Measurements from ENCODE around the gene NDUFA7.
"Not testable (repeated sequence)": the region's sequence is repeated elsewhere in the genome, so short reads cannot be mapped to it uniquely, and the experiment has no call there.

Gene NDUFA7

DNA sequence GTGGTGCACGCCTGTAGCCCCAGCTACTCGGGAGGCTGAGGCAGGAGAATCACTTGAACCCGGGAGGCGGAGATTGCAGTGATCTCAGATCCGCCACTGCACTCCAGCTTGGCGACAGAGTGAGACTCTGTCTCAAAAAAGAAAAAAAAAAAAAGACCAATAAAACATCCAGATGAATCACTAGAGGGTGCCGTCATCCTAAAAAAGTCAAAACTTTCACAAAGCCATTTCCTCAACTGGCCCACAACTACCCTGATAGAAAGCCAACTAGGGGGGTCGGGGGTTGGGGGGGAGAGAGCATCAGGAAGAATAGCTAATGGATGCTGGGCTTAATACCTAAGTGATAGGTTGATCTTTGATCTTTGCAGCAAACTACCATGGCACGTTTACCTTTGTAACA is 2.3 kb downstream of the NDUFA7 start:
- peak; percentile 23 for DNase-seq

DNA sequence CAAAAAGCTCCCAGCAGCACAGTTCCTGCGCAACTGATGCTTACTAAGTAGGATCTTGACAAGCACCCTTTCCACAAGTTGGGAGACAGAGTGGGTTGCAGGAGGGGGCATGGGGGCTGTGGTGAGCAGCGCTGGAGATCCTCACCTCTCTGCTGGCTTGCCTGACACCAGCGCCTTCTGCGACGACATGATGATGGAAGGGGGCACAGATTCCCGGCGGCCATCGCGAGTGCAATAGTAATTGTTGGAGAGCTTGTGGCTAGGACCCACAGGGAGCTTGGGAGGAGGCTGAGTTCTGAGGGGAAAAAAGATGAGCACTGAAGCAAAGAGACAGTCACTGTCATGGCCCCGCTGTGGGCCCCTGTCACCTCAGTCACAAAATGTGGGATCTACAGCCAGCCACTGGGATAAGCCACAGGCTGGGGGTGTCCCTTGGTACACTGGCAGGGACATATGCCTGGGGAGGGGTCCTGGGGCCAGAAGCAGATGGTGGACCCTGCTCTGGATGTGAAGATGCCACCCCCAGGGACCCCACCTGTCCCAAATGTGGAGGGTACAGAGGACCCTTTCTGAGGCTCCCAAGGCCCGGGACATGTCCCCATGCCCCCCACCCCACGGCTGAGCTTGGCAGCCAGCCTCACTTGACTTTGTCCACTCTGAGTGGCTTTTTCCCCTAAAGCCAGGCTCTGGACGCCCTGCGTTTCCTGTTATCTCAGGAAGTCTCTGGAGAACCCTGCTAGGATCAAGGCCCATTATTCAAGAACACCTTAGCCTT is 4.6 kb downstream of the NDUFA7 start:
- no peak for DNase-seq

DNA sequence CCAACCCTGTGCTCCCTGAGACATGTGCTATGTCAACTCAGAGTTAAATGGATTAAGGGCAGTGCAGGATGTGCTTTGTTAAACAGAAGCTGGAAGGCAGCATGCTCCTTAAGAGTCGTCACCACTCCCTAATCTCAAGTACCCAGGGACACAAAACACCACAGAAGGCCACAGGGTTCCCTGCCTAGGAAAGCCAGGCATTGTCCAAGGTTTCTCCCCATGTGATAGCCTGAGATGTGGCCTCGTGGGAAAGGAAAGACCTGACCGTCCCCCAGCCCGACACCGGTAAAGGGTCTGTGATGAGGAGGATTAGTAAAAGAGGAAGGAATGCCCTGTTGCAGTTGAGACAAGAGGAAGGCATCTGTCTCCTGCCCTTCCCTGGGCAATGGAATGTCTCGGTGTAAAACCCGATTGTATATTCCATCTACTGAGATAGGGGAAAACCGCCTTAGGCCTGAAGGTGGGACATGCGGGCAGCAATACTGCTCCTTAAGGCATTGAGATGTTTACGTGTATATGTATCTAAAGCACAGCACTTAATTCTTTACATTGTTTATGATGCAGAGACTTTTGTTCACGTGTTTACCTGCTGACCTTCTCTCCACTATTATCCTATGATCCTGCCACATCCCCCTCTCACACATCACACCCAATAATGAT is 6.1 kb downstream of the NDUFA7 start:
- DNase-seq: not testable (repeated sequence)

DNA sequence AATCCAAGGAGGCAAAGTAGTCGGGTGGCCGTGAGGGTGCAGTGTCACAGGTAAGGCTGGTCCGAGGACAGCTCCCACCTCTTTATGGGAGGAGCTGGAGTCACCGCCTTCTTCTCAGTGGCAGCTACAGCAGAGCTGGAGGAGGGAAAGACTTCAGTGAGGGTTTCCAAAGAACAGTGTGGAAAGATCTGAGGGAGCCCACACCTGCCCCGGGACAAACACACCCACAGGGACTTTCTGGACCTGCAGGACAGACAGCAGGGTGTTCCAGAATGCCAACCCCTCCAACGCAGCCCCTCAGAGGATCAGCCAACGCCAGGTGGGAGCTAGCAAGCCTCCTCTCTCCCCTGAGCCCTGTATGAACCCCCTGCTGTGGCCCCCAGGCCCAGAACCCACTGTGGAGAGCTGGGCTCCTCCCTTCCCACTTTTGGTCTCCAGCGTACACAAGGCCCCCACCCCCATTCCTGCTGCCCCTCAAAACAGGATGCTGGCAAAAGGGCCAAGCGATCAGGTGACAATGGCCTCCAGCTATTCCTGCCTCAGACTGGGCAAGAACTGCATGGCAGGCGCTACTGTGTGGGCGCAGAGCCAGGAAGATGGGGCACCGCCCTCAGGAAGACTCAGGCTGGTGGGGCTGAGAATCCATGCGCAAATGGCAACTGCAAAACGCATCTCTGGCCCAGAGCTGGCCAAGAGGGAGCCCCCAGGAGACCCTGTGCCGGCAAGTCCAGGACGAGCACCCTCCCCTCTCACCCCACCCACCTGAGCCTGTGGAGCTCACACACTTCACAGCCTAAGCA is 9.5 kb downstream of the NDUFA7 start:
- no peak for DNase-seq

DNA sequence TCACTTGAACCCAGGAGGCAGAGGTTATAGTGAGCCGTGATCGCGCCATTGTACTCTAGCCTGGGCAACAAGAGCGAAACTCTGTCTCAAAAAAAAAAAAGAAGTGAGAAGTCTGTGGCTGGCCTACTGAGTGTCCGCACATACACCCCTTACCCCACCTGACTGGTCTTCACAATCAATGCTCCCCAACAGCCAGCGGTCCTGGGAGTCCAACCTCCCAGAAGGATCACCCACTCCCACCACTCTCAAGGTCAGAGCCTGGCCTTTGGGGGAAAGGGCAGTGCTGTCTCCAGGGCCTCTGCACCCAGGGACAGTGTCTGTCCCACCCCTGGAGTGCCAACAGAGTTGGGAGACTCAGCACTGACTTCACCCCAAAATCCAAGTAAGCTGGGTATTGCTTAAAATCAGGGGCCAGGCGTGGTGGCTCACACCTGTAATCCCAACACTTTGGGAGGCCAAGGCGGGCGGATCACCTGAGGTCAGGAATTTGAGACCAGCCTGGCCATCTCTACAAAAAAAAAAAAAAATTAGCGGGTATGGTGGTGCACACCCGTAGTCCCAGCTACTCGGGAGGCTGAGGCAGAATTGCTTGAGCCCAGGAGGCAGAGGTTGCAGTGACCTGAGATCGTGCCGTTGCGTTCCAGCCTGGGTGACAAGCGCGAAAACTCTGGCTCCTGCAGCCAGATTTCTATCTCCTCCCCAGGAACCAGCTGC is 10.7 kb downstream of the NDUFA7 start:
- no peak for DNase-seq

DNA sequence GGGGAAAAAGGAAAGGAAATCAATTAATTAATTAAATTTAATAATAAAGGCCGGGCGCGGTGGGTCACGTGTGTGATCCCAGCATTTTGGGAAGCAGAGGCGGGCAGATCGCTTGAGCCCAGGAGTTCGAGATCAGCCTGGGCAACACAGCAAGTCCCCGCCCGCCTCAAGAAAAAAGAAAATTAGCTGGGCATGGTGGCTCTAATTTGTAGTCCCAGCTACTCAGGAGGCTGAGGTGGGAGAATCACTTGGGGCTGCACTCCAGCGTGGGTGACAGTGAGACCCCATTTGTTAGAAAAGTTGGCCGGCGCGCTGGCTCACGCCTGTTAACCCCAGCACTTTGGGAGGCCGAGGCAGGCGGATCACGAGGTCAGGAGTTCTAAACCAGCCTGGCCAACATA is 12.3 kb downstream of the NDUFA7 start:
- no peak for DNase-seq

DNA sequence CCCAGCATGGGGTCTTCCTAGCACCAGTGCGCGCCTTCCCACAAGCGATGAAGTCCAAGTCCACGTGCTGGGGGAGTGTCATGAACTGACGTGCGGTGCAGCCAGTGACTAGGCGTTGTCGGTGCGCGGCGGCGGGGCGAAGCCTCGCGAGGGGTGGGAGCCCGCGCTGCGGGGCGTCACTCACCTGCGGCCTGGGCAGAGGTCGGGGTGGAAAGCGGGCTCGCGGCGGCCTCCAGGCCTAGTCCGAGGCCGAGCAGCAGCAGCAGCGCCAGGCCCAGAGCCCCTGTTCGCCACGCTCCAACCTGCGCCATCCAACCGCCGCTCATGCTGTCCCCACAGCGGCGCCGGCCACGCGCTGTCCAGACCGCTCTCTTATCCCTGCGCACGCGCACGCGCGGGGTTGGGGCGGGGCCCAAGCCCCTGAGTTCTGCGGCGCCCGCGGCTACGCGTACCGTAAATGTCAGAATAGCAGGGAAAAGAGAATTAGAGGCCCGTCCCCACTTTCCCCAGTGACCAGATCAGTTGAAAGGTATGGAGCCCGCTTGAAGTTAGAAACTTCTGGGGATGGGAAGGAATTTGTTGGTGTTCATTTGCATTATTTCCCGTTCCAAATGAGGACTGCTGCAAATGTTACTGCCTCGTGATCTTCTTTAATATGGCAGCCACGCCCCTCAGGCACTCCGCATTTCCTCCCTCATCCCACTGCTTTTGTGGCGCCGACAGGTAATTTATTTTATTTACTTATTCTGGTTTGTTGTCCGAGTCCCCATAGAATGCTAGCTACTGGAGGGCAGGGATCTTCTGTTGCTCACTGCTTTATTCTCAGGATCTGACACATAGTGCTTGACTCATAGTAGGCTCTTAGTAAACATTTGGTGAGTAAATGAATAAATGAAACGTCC is 13.0 kb downstream of the NDUFA7 start, which contains the start of gene CD320:
TSS of gene CD320 (minus strand) at position 394 of the 902 bp plus-strand sequence. CDS start at position 326, 68 bp downstream.
- peak; percentile 89 for DNase-seq

DNA sequence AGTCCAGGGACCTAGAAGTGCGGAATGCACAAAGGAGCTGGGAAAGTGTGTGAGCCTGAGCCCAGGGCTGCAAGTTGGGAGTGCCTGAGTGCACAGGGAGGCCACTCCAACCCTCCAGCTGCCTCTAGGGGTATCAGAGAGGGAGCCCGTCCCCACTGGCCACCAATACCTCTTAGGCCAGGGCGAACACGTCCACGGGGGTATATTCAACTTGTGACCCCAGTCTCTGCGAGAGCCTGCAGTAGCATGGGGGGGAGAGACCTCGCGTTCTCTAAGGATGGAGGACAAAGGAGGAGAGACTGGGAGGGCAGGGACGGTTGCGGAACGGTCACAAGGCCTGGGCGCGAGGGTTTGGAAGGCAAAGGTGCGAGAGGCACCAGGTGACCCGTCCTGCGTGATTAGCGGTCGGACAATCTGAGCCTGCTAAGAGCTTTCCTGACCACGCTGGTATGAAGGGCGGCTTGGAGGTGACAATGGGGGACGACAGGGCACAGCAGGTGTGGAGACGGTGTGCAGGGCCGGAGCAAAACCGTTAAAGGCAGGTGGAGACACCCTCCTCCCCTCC is 13.7 kb downstream of the NDUFA7 start:
- DNase-seq: no peak

DNA sequence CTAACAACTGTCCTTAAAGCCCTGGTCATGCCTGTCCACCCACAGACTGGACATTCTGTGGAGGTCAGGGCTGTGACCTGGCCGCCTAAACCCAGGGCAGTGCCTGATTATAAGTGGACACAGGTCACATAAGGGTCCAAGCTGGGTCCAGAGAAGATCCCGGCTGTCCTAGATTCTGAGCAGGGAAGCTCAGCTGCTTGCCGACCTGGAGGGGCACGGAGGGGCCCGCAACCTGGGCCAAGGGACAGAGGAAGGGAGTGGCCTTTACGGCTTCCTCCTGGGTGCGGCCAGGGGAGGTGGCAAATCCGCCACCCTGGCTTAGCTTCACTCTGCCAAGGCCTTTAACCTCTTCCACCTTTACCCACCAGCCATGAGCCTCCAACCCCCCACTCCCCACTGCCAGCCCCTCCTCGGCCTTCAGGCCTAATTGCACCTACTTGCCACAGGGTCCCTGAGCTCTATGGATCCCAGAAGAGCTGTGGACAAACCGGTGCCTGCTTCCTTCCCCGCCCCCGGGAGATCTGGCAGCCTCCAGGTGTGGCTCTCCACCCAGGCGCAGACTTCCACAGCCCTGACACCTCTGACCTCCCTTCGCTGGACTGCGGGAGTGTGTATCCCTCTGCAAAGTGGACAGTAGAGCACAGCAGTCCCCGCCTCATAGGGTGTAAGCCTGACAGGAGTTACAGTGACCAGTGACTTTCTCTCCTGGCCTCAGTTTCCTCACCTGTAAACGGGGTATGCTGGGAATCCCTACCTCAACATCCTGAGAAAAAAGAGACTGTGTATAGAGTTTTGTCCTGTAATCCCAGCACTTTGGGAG is 14.7 kb downstream of the NDUFA7 start:
- DNase-seq: no peak

DNA sequence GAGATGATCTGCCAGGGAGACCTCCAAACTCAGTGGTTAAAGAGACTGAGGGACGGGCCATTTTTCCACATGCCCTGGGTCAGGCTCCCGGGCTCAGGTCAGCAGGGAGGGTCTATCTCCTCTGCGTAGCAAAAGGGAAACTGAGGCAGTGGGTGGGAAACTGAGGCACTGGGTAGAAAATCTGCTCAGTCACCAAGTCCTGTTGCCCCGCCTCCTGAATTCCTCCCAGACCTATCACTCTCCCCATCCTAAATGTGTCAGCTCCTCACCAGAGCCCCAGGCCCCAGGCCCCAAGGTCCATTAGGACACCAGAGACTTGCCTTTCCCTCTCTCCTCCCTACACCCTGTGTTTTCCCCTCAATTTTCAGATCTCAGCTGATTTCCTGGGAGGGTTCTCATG is 15.4 kb downstream of the NDUFA7 start:
- DNase-seq: no peak

DNA sequence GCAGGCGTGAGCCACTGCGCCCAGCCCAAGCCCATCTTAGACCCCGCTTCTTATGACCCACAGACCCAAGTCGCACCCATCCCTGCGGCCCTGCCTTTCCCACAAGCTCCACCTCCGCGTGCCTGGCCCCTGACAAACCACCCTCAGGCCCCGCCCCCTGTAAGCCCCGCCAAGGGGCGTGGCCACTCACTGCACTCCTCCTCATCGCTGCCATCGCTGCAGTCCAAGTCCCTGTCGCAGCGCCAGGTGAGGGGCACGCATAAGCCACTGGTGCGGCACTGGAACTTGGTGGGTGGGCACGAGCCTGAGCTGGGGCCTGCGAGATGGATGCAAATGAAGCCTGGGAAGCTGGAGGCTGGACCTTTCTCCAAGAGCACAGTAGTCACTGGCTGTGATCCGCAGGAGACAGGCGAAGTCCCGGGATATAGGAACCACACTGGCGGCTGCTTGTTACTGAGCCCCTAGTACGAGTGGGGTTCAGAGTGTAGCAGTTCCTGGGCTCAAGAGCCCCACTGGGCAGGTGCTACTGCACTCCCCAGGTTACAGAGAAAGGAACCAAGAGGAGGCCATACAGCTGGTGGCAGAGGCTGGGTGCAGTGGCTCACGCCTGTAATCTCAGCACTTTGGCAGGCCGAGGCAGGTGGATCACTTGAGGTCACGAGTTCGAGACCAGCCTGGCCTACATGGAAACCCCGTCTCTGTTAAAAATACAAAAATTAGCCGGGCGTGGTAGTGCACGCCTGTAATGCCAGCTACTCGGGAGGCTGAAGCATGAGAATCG is 16.1 kb downstream of the NDUFA7 start:
- DNase-seq: no peak

DNA sequence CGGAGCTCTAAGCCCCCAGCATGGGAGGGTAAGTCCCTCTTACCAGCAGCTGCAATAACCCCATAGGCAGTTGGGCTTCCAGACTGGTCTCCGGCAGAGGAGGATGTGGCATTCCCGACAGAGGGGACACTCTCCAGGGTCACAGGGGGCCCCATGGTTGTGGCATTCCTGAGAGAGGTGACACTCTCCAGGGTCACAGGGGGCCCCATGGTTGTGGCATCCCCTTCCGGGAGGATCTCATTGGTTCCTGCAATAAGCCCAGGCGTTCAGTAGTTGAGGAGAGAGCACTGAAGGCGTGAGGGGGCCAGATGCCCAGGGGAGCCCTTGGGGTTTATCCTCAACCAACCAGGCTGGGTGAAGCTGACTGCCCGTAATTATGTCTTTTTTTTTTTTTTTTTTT is 18.4 kb downstream of the NDUFA7 start:
- no peak for DNase-seq

DNA sequence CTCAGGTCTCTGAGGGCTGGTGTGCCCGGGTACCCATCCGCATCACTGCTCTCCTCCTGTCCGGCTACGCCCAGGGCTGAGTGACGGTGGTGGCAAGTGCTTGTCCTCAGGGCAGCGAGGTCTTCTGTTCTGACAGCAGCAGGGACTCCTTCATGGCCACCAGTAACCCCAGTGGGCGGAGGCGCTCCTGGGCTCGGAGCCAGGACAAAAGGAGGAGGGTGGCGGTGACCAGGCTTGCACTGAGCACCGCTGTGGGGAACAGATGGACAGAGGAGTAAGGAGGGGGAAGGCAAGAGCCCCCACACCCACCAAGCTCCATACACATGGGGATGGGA is 18.9 kb downstream of the NDUFA7 start:
- DNase-seq: no peak

DNA sequence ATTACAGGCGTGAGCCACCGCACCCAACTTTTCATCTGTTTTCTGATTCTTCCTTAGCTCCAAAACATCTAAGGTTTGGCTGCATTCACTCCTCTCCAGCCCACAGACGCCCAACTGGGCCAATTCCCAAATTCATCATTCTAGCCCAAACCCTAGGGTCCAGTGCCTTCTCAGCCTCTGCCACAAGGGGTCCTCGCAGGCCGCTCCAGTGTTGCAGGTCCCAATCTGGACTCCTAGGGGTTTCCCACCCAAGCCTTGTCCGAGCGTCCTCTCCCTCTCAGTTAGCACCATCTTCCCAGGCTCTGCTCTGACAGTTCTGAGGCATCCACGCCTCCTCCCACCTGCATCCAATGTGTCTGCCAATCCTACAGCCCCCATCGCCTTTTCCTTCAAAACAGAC is 29.8 kb downstream of the NDUFA7 start:
- not testable (repeated sequence) for DNase-seq

DNA sequence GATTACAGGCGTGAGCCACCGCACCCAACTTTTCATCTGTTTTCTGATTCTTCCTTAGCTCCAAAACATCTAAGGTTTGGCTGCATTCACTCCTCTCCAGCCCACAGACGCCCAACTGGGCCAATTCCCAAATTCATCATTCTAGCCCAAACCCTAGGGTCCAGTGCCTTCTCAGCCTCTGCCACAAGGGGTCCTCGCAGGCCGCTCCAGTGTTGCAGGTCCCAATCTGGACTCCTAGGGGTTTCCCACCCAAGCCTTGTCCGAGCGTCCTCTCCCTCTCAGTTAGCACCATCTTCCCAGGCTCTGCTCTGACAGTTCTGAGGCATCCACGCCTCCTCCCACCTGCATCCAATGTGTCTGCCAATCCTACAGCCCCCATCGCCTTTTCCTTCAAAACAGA is 44.7 kb downstream of the NDUFA7 start:
- DNase-seq: not testable (repeated sequence)

DNA sequence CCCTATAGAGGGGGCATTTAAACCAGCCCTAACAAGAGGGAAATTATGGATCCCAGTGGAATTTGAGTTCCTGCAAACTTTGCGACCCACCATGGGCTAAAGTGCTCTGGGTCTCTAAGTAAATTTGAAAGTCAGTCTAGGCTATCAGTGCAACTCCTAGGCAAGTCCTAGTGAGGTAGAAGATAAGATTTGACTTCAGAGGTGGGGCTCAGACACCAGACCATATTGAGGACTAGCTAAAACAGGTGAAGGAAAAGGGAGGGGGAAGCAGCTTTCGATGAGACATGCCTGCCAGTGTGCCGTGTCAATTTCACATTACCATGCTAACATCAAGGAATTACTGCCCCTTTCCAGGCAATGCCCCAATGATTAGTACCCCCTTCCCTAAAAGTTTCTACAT is 51.5 kb downstream of the NDUFA7 start:
- DNase-seq: no peak

DNA sequence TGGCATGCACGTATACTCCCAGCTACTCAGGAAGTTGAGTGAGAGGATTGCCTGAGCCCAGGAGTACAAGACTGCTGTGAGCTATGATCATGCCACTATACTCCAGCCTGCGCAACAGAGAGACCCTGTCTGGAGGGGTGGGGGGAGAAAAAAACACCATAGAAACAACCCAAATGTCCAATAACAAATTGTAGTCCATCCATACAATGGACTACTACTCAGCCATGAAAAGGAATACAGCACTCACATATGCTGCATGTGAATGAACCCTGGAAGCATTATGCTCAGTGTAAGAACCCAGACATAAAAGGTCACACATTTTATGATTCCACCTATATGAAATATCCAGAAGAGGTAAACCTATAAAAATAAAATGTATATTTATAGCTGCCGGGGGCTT is 55.3 kb downstream of the NDUFA7 start:
- no peak for DNase-seq

DNA sequence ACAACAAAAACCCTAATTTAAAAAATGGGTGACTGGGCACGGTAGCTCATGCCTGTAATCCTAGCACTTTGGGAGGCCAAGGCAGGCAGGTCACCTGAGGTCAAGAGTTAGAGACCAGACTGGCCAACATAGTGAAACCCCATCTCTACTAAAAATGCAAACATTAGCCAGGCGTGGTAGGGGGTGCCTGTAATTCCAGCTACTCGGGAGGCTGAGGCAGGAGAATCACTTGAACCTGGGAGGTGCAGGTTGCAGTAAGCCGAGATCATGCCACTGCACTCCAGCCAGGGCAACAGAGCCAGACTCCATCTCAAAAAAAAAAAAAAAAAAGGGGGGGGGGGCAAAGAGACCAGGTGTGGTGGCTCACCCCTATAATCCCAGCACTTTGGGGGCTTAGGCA is 56.9 kb downstream of the NDUFA7 start:
- DNase-seq: not testable (repeated sequence)

DNA sequence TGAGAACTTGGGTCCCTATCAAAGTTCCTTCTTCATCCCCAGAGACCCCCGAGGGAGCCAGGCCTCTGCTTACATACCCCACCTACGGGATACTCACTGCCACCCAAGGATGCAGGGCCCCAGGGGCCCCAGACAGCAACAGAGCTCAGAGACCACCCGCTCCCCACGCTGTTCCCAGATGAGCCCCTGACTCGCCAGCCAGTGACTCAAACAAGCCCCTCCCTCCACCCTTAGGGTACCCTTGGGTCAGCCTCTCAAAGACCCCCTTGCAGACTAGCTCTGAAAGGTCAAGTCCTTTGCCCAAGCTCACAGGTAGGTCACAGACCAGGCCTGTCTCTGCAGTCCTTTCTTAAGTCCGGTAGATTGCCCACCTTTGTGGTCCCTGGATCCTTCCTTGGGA is 58.7 kb downstream of the NDUFA7 start:
- DNase-seq: no peak

DNA sequence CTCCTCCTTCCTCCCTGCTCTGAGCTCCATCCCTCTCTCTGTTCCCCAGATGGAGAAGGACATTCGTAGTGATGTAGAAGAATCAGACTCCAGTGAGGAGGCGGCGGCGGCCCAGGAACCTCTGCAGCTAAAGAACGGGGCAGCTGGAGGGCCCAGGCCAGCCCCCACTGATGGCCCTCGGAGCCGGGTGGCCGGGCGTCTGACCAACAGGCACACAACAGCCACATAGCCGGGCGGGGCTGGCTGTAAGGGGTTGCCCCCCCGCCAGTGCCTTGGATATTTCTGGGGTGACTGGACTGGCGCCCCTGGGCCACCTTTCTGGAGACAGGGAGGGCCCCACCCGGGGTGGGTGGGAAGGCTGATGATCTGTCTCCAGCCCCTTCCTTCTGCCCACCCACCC is 59.3 kb downstream of the NDUFA7 start:
- no peak for DNase-seq

Data from fibroblast of skin of scalp (primary cell).